Naive thymus-derived CD4-positive, alpha-beta T cell (primary cell): ENCODE data around the gene HPS6. TPM values are rescaled to one million over a fixed set of nuclear protein-coding genes. Genes with fewer than 3 reads are reported as not detected.

ENCODE experiments used
- ATAC-seq: fragments of 150-1000 bp; cut with Tn5 transposase; 2 replicates; pipeline ENCODE4 v1.10.0; 2021; ENCODE audit warnings: mild to moderate bottlenecking, moderate library complexity
- CTCF ChIA-PET: fragments of 350-600 bp; sonication (Branson Sonifier 250); formaldehyde crosslinking; loops from one replicate; lab custom pipeline; 2021; ENCODE audit warnings: antibody characterized with exemption; lab: Charles Lee
- POLR2A ChIA-PET: fragments of 350-600 bp; sonication (Branson Sonifier 250); formaldehyde crosslinking; loops from one replicate; lab custom pipeline; 2021; ENCODE audit warnings: antibody characterized with exemption, inconsistent platforms; lab: Charles Lee
- DNase-seq, 9 donors: peaks; one replicate each; pipeline versions ENCODE4 v3.0.0 to v3.0.0-alpha.2; 2020 to 2022; ENCODE audit warnings: mixed read lengths in 1 of 9
- H3K27ac ChIP-seq: one replicate; pipeline ENCODE4 v1.7.0; 2013; ENCODE audit warnings: mild to moderate bottlenecking, low read depth, low read length, moderate library complexity
- H3K27me3 ChIP-seq, 2 donors: one replicate each; pipeline ENCODE4 v1.7.0; 2013; ENCODE audit warnings: low read length in 2 of 2, mild to moderate bottlenecking in 2 of 2, moderate library complexity in 2 of 2; ENCODE audit not compliant: control insufficient read depth in 2 of 2, insufficient read depth in 2 of 2
- H3K36me3 ChIP-seq, 3 experiments: 1 replicate in 2 of 3; 2 replicates in 1 of 3; pipeline ENCODE4 v1.7.0; 2013; ENCODE audit warnings: low read length in 3 of 3, mild to moderate bottlenecking in 3 of 3, moderate library complexity in 1 of 3; ENCODE audit not compliant: insufficient read depth in 3 of 3, control insufficient read depth in 2 of 3
- H3K4me1 ChIP-seq, 2 donors: one replicate each; pipeline ENCODE4 v1.7.0; 2013; ENCODE audit warnings: low read length in 2 of 2, mild to moderate bottlenecking in 2 of 2, moderate library complexity in 1 of 2; ENCODE audit not compliant: control insufficient read depth in 2 of 2, insufficient read depth in 2 of 2
- H3K4me3 ChIP-seq: 2 replicates; pipeline ENCODE4 v1.7.0; 2013; ENCODE audit warnings: mild to moderate bottlenecking, low read length
- H3K9me3 ChIP-seq, 3 experiments: 1 replicate in 2 of 3; 2 replicates in 1 of 3; pipeline ENCODE4 v1.7.0; 2013; ENCODE audit warnings: low read length in 3 of 3; ENCODE audit not compliant: control insufficient read depth in 2 of 3
- H3K27ac Mint-ChIP-seq, 9 donors: one replicate each; pipeline ENCODE4 v1.8.0; 2020 to 2022; ENCODE audit warnings: mixed read lengths in 9 of 9, mild to moderate bottlenecking in 8 of 9, moderate library complexity in 5 of 9, inconsistent platforms in 2 of 9
- H3K27me3 Mint-ChIP-seq, 5 donors: one replicate each; pipeline ENCODE4 v1.8.0; 2021 to 2022; ENCODE audit warnings: mixed read lengths in 5 of 5, mild to moderate bottlenecking in 1 of 5
- H3K36me3 Mint-ChIP-seq, 5 donors: one replicate each; pipeline ENCODE4 v1.8.0; 2020 to 2022; ENCODE audit warnings: mixed read lengths in 5 of 5, mild to moderate bottlenecking in 3 of 5, inconsistent platforms in 1 of 5
- H3K4me1 Mint-ChIP-seq, 7 donors: one replicate each; pipeline ENCODE4 v1.8.0; 2020 to 2022; ENCODE audit warnings: mixed read lengths in 7 of 7, mild to moderate bottlenecking in 3 of 7, inconsistent platforms in 1 of 7
- H3K4me3 Mint-ChIP-seq, 10 donors: one replicate each; pipeline ENCODE4 v1.8.0; 2020 to 2022; ENCODE audit warnings: mild to moderate bottlenecking in 10 of 10, mixed read lengths in 10 of 10, moderate library complexity in 6 of 10, inconsistent platforms in 2 of 10
- H3K9me3 Mint-ChIP-seq, 11 donors: one replicate each; pipeline ENCODE4 v1.8.0; 2020 to 2022; ENCODE audit warnings: mixed read lengths in 11 of 11, mild to moderate bottlenecking in 4 of 11, inconsistent platforms in 1 of 11, moderate library complexity in 1 of 11
- intact Hi-C, 2 donors: fragments of 100-400 bp; cut with micrococcal nuclease; formaldehyde crosslinking; loops; one replicate each; pipeline ENCODE4 v1.15.1; 2023
- polyA plus RNA-seq, 2 donors: library from polyadenylated mRNA; unstranded; fragments of 300-500 nt; fragmentation: Illumina TruSeq; gene quantifications; one replicate each; pipeline ENCODE4 v1.2.3, GENCODE V29; 2021
- total RNA-seq, 6 experiments: library from RNA in 5 of 6; stranded (reverse) in 5 of 6; gene quantifications; 1 replicate in 5 of 6; 2 replicates in 1 of 6; pipeline ENCODE4 v1.2.3 and lab custom pipeline; 2021 to 2026

Gene HPS6
- total and polyA plus RNA-seq, 7 experiments from 2014 or later: 12.1 to 29.9 (median 20.9) TPM

- Mint-ChIP-seq H3K27ac (peak overlapping the region; percentile 75 to 98 (median 91)), H3K27me3 (no peaks in the 10 kb centered on the region), H3K4me1 (peaks cover 54 to 76% (median 65%) of the 10 kb centered on the region in 7 donors), H3K36me3 (peaks cover 0 to 28% (median 11%) of the 10 kb centered on the region in 5 donors), H3K4me3 (peak overlapping the region; percentile 86 to 97 (median 92)), H3K9me3 (no peaks in the 10 kb centered on the region)
- Histone ChIP-seq H3K36me3 (peaks cover 18 to 23% (median 20%) of the 10 kb centered on the region in 3 experiments), H3K27ac (peak overlapping the region; percentile 97), H3K4me3 (peak overlapping the region; percentile 77), H3K9me3 (no peaks in the 10 kb centered on the region), H3K4me1 (peaks cover 49 to 58% of the 10 kb centered on the region in 2 donors), H3K27me3 (no peaks in the 10 kb centered on the region)
- ATAC-seq: peak; percentile 20
- peak in 1 of 9 donors; percentile 34 for DNase-seq
- ChIA-PET POLR2A (interaction anchor here (1.0 to 2.9 kb wide), 9 partner anchors 11 to 275 kb away, joined by 3 to 19 read pairs (median 4); partner anchors contain the start of genes ARMH3 and NOLC1), CTCF (interaction anchor here (1.0 kb wide), 1 partner anchor 18 kb away, joined by 4 read pairs; the partner anchor contains the start of gene PPRC1)
- intact Hi-C loops: loop anchor here (2.0 kb wide), 5 partner anchors 19 to 389 kb away; partner anchors contain the start of genes ACTR1A (in 1 of the 2), HPS6 (in 1 of the 2), NFKB2 (in 1 of the 2) and PPRC1 (in 1 of the 2)
Measured at GRCh38 chr10:102113956-102114857, 49.1 kb downstream of the HPS6 start.

DNA sequence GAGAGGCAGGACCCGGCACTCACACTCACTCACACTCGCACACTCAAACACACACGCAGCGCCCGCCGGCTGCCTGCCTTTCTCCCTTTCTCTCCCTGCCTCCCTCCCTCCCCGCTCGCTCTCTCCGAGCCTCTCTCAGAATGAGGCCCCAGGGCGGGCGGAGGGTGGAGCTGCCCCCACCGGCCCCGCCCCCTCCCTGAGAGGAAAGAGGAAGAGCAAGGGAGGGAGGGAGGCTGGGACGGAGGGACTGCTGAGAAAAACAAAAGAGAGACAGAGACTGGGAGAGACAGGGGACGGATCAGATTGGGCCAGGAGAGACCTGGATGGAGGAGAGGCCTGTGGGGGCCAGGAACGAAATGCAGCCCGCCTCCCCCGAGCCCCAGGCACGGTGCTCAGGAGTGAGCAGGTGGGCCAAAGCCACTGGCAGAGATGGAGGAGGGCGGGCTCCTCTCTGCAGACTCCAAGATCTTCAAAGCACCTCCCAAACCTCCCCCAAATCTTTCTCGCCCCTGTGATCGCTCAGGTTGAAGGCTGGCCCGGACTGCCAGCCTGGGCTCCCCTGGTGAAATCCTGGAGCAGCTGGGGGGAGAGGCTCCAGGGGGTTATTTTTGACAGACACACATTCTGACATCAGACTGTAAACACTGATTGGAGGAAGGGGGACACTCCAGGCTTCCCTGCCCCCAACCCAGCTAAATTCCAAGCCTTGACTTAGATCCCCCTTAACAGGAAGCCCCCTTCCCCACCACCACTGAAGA lies 49.9 kb downstream of the HPS6 start:
- Mint-ChIP-seq H3K4me1 (peaks cover 54 to 76% (median 67%) of the 10 kb centered on the region in 7 donors), H3K4me3 (peak overlapping the region; percentile 84 to 97 (median 92)), H3K36me3 (peaks cover 0 to 20% (median 3%) of the 10 kb centered on the region in 5 donors), H3K9me3 (no peaks in the 10 kb centered on the region), H3K27ac (peak overlapping the region; percentile 80 to 98 (median 92)), H3K27me3 (no peaks in the 10 kb centered on the region)
- peak; percentile 86 for ATAC-seq
- peak; percentile 61 to 83 (median 70) for DNase-seq
- H3K27ac ChIP-seq: peak overlapping the region; percentile 97
- peak overlapping the region; percentile 77 for H3K4me3 ChIP-seq
- H3K4me1 ChIP-seq: peaks cover 49 to 58% of the 10 kb centered on the region in 2 donors
- H3K36me3 ChIP-seq: peaks cover 11 to 17% (median 12%) of the 10 kb centered on the region in 3 experiments
- POLR2A ChIA-PET: interaction anchor here (0.6 to 2.7 kb wide), 7 partner anchors 16 to 390 kb away, joined by 3 to 11 read pairs (median 7); partner anchors contain the start of genes ARMH3, NOLC1, OGA and PPRC1
- no peaks in the 10 kb centered on the region for H3K27me3 ChIP-seq
- H3K9me3 ChIP-seq: no peaks in the 10 kb centered on the region
- CTCF ChIA-PET: interaction anchor here (0.9 to 1.8 kb wide), 4 partner anchors 13 to 106 kb away, joined by 3 to 4 read pairs (median 3); no protein-coding TSS in a partner anchor
- intact Hi-C loops: loop anchor here (1.0 to 5.0 kb wide), 10 partner anchors 17 to 527 kb away; partner anchors contain the start of genes ACTR1A (in 1 of the 2), HPS6 (in 1 of the 2), NFKB2 (in 1 of the 2) and OGA (in 1 of the 2)

- DNase-seq: peak in 5 of 9 donors; percentile 33 to 42 (median 39)
- Mint-ChIP-seq H3K9me3 (no peaks in the 10 kb centered on the region), H3K27me3 (no peaks in the 10 kb centered on the region), H3K36me3 (peaks cover 0 to 15% (median 0%) of the 10 kb centered on the region in 5 donors), H3K4me3 (peak overlapping the region; percentile 84 to 97 (median 92)), H3K4me1 (peaks cover 54 to 75% (median 65%) of the 10 kb centered on the region in 7 donors), H3K27ac (peak overlapping the region; percentile 80 to 98 (median 91))
- ATAC-seq: no peak
- ChIA-PET CTCF (interaction anchor here (0.9 to 1.8 kb wide), 4 partner anchors 12 to 106 kb away, joined by 3 to 4 read pairs (median 3); no protein-coding TSS in a partner anchor), POLR2A (interaction anchor here (0.6 to 2.6 kb wide), 7 partner anchors 13 to 389 kb away, joined by 3 to 10 read pairs (median 5); partner anchors contain the start of genes NOLC1, OGA and PPRC1)
- peak overlapping the region; percentile 97 for H3K27ac ChIP-seq
- intact Hi-C loops: loop anchor here (1.0 to 5.0 kb wide), 11 partner anchors 17 to 527 kb away; partner anchors contain the start of genes ACTR1A (in 1 of the 2), GBF1 (in 1 of the 2), HPS6 (in 1 of the 2) and NFKB2 (in 1 of the 2)
- peak overlapping the region; percentile 77 for H3K4me3 ChIP-seq
- no peaks in the 10 kb centered on the region for H3K9me3 ChIP-seq
- H3K27me3 ChIP-seq: no peaks in the 10 kb centered on the region
- peaks cover 49 to 58% of the 10 kb centered on the region in 2 donors for H3K4me1 ChIP-seq
- peaks cover 4 to 10% (median 5%) of the 10 kb centered on the region in 3 experiments for H3K36me3 ChIP-seq
Measured at GRCh38 chr10:102115775-102116174, 50.6 kb downstream of the HPS6 start.

GRCh38 chr10:102116656-102117055 lies 51.5 kb downstream of the HPS6 start:
- Mint-ChIP-seq H3K27ac (peak overlapping the region; percentile 80 to 98 (median 93)), H3K9me3 (no peaks in the 10 kb centered on the region), H3K27me3 (no peaks in the 10 kb centered on the region), H3K4me3 (peak overlapping the region; percentile 84 to 97 (median 92)), H3K4me1 (peaks cover 54 to 76% (median 70%) of the 10 kb centered on the region in 7 donors), H3K36me3 (peaks cover 0 to 11% (median 0%) of the 10 kb centered on the region in 5 donors)
- POLR2A ChIA-PET: interaction anchor here (0.6 to 2.6 kb wide), 5 partner anchors 14 to 275 kb away, joined by 3 to 10 read pairs (median 5); partner anchors contain the start of genes NOLC1 and PPRC1
- Histone ChIP-seq H3K4me1 (peaks cover 55 to 64% of the 10 kb centered on the region in 2 donors), H3K9me3 (no peaks in the 10 kb centered on the region), H3K36me3 (peaks cover 0 to 3% (median 0%) of the 10 kb centered on the region in 3 experiments), H3K27me3 (no peaks in the 10 kb centered on the region), H3K27ac (peak overlapping the region; percentile 97), H3K4me3 (peak overlapping the region; percentile 90)
- intact Hi-C loops: loop anchor here in 1 of 2 donors (1.0 to 5.0 kb wide), 6 partner anchors 51 to 526 kb away; partner anchors contain the start of genes GBF1, HPS6, OGA and SUFU
- ATAC-seq: no peak
- no peak for DNase-seq
- CTCF ChIA-PET: interaction anchor here (1.0 to 1.8 kb wide), 2 partner anchors 12 to 107 kb away, joined by 3 to 4 read pairs; no protein-coding TSS in a partner anchor
